ENCODE measurements around the gene ZNF513.

Gene ZNF513

DNA sequence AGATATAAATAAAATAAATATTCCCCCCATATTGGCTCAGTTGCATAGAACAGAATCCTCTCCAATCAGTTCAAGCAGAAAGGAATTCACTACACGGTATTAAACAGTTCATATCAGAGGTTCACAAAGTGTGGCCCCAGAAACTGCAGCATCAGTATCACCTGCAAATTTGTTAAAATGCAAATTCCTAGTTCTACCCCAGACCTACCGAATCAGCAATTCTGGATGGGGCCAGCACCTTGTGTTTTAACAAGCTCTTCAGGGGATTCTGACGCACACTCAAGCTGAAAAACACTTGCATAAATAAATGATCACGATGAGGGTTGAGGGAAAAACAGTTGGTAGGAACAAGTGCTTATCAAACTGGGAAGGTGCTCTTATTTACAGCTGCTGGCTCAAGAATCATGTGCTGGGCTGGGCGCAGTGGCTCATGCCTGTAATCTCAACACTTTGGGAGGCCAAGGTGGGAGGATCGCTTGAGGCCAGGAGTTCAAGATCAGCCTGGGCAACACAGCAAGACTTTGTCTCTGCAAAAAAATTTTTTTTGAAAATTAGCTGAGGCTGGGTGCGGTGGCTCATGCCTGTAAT lies 30.3 kb downstream of the ZNF513 start:
- TF ChIP-seq, protein P1, sequence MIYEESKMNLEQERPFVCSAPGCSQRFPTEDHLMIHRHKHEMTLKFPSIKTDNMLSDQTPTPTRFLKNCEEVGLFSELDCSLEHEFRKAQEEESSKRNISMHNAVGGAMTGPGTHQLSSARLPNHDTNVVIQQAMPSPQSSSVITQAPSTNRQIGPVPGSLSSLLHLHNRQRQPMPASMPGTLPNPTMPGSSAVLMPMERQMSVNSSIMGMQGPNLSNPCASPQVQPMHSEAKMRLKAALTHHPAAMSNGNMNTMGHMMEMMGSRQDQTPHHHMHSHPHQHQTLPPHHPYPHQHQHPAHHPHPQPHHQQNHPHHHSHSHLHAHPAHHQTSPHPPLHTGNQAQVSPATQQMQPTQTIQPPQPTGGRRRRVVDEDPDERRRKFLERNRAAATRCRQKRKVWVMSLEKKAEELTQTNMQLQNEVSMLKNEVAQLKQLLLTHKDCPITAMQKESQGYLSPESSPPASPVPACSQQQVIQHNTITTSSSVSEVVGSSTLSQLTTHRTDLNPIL (CRISPR knock-in tag; IDR thresholded peaks at IDR 0.05; ENCODE audit: low read depth), result no peak
- no peak for TF ChIP-seq ESRRG (CRISPR knock-in tag; IDR thresholded peaks at IDR 0.05)
- ATAC-seq, result no peak

DNA sequence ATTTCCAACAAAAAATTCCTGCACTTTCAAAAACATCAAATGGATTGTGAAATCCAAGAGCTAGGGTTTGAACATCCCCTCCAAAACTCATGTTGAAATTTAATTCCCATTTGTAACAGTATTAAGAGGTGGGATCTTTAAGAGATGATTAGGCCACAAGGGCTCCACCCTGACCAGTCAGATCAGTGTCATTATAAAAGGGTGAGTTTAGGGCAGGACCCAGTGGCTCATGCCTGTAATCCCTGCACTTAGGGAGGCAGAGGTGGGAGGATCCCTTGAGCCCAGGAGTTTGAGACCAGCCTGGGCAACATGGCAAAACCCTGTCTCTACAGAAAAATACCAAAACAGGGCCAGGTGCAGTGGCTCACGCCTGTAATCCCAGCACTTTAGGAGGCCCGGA lies 32.9 kb downstream of the ZNF513 start:
- no peak for ATAC-seq
- TF ChIP-seq, protein P2, sequence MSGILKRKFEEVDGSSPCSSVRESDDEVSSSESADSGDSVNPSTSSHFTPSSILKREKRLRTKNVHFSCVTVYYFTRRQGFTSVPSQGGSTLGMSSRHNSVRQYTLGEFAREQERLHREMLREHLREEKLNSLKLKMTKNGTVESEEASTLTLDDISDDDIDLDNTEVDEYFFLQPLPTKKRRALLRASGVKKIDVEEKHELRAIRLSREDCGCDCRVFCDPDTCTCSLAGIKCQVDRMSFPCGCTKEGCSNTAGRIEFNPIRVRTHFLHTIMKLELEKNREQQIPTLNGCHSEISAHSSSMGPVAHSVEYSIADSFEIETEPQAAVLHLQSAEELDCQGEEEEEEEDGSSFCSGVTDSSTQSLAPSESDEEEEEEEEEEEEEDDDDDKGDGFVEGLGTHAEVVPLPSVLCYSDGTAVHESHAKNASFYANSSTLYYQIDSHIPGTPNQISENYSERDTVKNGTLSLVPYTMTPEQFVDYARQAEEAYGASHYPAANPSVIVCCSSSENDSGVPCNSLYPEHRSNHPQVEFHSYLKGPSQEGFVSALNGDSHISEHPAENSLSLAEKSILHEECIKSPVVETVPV (CRISPR knock-in tag; IDR thresholded peaks at IDR 0.05), result no peak
- TF ChIP-seq OSR1 (CRISPR knock-in tag; IDR thresholded peaks at IDR 0.05), result no peak
- TF ChIP-seq, protein P3, sequence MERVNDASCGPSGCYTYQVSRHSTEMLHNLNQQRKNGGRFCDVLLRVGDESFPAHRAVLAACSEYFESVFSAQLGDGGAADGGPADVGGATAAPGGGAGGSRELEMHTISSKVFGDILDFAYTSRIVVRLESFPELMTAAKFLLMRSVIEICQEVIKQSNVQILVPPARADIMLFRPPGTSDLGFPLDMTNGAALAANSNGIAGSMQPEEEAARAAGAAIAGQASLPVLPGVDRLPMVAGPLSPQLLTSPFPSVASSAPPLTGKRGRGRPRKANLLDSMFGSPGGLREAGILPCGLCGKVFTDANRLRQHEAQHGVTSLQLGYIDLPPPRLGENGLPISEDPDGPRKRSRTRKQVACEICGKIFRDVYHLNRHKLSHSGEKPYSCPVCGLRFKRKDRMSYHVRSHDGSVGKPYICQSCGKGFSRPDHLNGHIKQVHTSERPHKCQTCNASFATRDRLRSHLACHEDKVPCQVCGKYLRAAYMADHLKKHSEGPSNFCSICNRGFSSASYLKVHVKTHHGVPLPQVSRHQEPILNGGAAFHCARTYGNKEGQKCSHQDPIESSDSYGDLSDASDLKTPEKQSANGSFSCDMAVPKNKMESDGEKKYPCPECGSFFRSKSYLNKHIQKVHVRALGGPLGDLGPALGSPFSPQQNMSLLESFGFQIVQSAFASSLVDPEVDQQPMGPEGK (CRISPR knock-in tag; IDR thresholded peaks at IDR 0.05; ENCODE audit: borderline replicate concordance), result no peak
- no peak for TF ChIP-seq ESRRG (CRISPR knock-in tag; IDR thresholded peaks at IDR 0.05)
- TF ChIP-seq ARNTL (CRISPR knock-in tag; IDR thresholded peaks at IDR 0.05; ENCODE audit: borderline replicate concordance, low read depth), result no peak
- TF ChIP-seq, protein P4, sequence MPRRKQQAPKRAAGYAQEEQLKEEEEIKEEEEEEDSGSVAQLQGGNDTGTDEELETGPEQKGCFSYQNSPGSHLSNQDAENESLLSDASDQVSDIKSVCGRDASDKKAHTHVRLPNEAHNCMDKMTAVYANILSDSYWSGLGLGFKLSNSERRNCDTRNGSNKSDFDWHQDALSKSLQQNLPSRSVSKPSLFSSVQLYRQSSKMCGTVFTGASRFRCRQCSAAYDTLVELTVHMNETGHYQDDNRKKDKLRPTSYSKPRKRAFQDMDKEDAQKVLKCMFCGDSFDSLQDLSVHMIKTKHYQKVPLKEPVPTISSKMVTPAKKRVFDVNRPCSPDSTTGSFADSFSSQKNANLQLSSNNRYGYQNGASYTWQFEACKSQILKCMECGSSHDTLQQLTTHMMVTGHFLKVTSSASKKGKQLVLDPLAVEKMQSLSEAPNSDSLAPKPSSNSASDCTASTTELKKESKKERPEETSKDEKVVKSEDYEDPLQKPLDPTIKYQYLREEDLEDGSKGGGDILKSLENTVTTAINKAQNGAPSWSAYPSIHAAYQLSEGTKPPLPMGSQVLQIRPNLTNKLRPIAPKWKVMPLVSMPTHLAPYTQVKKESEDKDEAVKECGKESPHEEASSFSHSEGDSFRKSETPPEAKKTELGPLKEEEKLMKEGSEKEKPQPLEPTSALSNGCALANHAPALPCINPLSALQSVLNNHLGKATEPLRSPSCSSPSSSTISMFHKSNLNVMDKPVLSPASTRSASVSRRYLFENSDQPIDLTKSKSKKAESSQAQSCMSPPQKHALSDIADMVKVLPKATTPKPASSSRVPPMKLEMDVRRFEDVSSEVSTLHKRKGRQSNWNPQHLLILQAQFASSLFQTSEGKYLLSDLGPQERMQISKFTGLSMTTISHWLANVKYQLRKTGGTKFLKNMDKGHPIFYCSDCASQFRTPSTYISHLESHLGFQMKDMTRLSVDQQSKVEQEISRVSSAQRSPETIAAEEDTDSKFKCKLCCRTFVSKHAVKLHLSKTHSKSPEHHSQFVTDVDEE (CRISPR knock-in tag; IDR thresholded peaks at IDR 0.05), result no peak
- TF ChIP-seq ZFP3 (CRISPR knock-in tag; IDR thresholded peaks at IDR 0.05), result no peak
- no peak for TF ChIP-seq TCF4 (CRISPR knock-in tag; IDR thresholded peaks at IDR 0.05; ENCODE audit: borderline replicate concordance)
- no peak for TF ChIP-seq ISL1 (CRISPR knock-in tag; IDR thresholded peaks at IDR 0.05)
- TF ChIP-seq, protein P1 (CRISPR knock-in tag; IDR thresholded peaks at IDR 0.05; ENCODE audit: low read depth), result no peak
- TF ChIP-seq, protein P5, sequence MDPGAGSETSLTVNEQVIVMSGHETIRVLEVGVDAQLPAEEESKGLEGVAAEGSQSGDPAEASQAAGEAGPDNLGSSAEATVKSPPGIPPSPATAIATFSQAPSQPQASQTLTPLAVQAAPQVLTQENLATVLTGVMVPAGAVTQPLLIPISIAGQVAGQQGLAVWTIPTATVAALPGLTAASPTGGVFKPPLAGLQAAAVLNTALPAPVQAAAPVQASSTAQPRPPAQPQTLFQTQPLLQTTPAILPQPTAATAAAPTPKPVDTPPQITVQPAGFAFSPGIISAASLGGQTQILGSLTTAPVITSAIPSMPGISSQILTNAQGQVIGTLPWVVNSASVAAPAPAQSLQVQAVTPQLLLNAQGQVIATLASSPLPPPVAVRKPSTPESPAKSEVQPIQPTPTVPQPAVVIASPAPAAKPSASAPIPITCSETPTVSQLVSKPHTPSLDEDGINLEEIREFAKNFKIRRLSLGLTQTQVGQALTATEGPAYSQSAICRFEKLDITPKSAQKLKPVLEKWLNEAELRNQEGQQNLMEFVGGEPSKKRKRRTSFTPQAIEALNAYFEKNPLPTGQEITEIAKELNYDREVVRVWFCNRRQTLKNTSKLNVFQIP (CRISPR knock-in tag; IDR thresholded peaks at IDR 0.05; ENCODE audit: borderline replicate concordance, low read depth), result no peak
- TF ChIP-seq ZNF565 (CRISPR knock-in tag; conservative IDR thresholded peaks at IDR 0.05; ENCODE audit: low read depth), result no peak
- TF ChIP-seq PPARA (CRISPR knock-in tag; IDR thresholded peaks at IDR 0.05; ENCODE audit: borderline replicate concordance), result no peak
- TF ChIP-seq ZNF8 (CRISPR knock-in tag; IDR thresholded peaks at IDR 0.05), result no peak
- no peak for TF ChIP-seq ZFP30 (CRISPR knock-in tag; IDR thresholded peaks at IDR 0.05)
- no peak for TF ChIP-seq CSDC2 (CRISPR knock-in tag; IDR thresholded peaks at IDR 0.05)
- TF ChIP-seq ZC3H10 (CRISPR knock-in tag; IDR thresholded peaks at IDR 0.05), result no peak
- TF ChIP-seq TOX (CRISPR knock-in tag; IDR thresholded peaks at IDR 0.05; ENCODE audit: borderline replicate concordance), result no peak
- no peak for TF ChIP-seq SNAI2 (CRISPR knock-in tag; IDR thresholded peaks at IDR 0.05)

DNA sequence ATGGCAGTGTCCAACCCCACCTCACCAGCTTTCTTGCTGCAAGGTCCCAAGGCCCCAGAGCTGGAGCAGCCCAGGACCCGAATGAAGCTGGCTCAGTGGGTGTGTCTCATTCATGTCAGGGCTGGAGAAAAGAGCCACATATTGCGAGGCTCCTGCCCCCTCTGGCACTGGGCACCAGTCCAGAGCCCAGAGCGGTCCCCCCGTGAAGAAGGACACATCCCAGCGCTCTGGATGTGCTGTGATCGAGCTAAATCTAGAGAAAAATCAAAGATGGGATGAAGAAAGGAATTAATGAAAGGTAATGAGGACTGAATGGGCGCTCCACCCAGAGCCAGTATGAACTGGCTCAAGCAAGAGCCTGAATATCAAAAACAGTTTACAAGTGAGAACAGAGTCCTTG lies 44.4 kb downstream of the ZNF513 start:
- ATAC-seq, result no peak
- TF ChIP-seq ESRRG (CRISPR knock-in tag; IDR thresholded peaks at IDR 0.05) (no peak), TCF4 (CRISPR knock-in tag; IDR thresholded peaks at IDR 0.05; ENCODE audit: borderline replicate concordance) (no peak), ZFP30 (CRISPR knock-in tag; IDR thresholded peaks at IDR 0.05) (no peak), ISL1 (CRISPR knock-in tag; IDR thresholded peaks at IDR 0.05) (no peak), ZNF565 (CRISPR knock-in tag; conservative IDR thresholded peaks at IDR 0.05; ENCODE audit: low read depth) (no peak), PPARA (CRISPR knock-in tag; IDR thresholded peaks at IDR 0.05; ENCODE audit: borderline replicate concordance) (no peak), BACH2 (CRISPR knock-in tag; IDR thresholded peaks at IDR 0.05; ENCODE audit: borderline replicate concordance) (no peak), OSR1 (CRISPR knock-in tag; IDR thresholded peaks at IDR 0.05) (no peak), ZNF8 (CRISPR knock-in tag; IDR thresholded peaks at IDR 0.05) (no peak), GLIS3 (CRISPR knock-in tag; IDR thresholded peaks at IDR 0.05) (no peak), TOX (CRISPR knock-in tag; IDR thresholded peaks at IDR 0.05; ENCODE audit: borderline replicate concordance) (no peak), RARB (CRISPR knock-in tag; IDR thresholded peaks at IDR 0.05) (no peak), ARNTL (CRISPR knock-in tag; IDR thresholded peaks at IDR 0.05; ENCODE audit: borderline replicate concordance, low read depth) (no peak)
- TF ChIP-seq, protein P1 (CRISPR knock-in tag; IDR thresholded peaks at IDR 0.05; ENCODE audit: low read depth), result no peak
- TF ChIP-seq, protein P5 (CRISPR knock-in tag; IDR thresholded peaks at IDR 0.05; ENCODE audit: borderline replicate concordance, low read depth), result no peak

All from SK-N-SH treated with all-trans-retinoic acid at 6 μM for 48 hours (cell line).